H9 (cell line): ENCODE results near the gene TMC3. TPM values are rescaled to one million over a fixed set of nuclear protein-coding genes. Genes with fewer than 3 reads are reported as not detected.

Experiments
- DNase-seq: peaks from one replicate; pipeline ENCODE4 v3.0.0-alpha.2; 2017
- H2AFZ ChIP-seq: one replicate; pipeline ENCODE4 v1.6.1; 2013; ENCODE audit warnings: mild to moderate bottlenecking, low read length, control low read depth, moderate library complexity
- H2AK5ac ChIP-seq: 2 replicates; pipeline ENCODE4 v1.6.1; 2013; ENCODE audit warnings: low read length, control low read depth, mixed read lengths; ENCODE audit not compliant: insufficient read length
- H2BK120ac ChIP-seq: one replicate; pipeline ENCODE4 v1.6.1; 2013; ENCODE audit warnings: low read depth, mild to moderate bottlenecking, low read length, control low read depth, inconsistent platforms; ENCODE audit not compliant: poor library complexity, severe bottlenecking
- H2BK12ac ChIP-seq: 2 replicates; pipeline ENCODE4 v1.6.1; 2013; ENCODE audit warnings: low read length, control low read depth, mixed read lengths, low read depth; ENCODE audit not compliant: insufficient read length
- H2BK15ac ChIP-seq: 2 replicates; pipeline ENCODE4 v1.6.1; 2013; ENCODE audit warnings: low read depth, low read length, control low read depth
- H2BK20ac ChIP-seq: one replicate; pipeline ENCODE4 v1.6.1; 2013; ENCODE audit warnings: low read depth, mild to moderate bottlenecking, low read length, control low read depth, inconsistent platforms; ENCODE audit not compliant: poor library complexity, severe bottlenecking
- H2BK5ac ChIP-seq: 2 replicates; pipeline ENCODE4 v1.6.1; 2013; ENCODE audit warnings: low read length, control low read depth, mixed read lengths; ENCODE audit not compliant: insufficient read length
- H3K14ac ChIP-seq: 2 replicates; pipeline ENCODE4 v1.6.1; 2013; ENCODE audit warnings: low read length, control low read depth; ENCODE audit not compliant: insufficient read depth
- H3K18ac ChIP-seq: 2 replicates; pipeline ENCODE4 v1.6.1; 2013; ENCODE audit warnings: low read depth, mild to moderate bottlenecking, mixed read lengths, low read length, control low read depth; ENCODE audit not compliant: insufficient read length
- H3K23ac ChIP-seq: 2 replicates; pipeline ENCODE4 v1.6.1; 2013; ENCODE audit warnings: low read length, control low read depth, mixed read lengths, low read depth; ENCODE audit not compliant: insufficient read length
- H3K23me2 ChIP-seq: 2 replicates; pipeline ENCODE4 v1.6.1; 2013; ENCODE audit warnings: low read depth, mild to moderate bottlenecking, mixed read lengths, low read length, control low read depth; ENCODE audit not compliant: insufficient read length, poor library complexity, severe bottlenecking
- H3K27ac ChIP-seq: 2 replicates; pipeline ENCODE4 v1.5.1; 2013; ENCODE audit warnings: low read length, control low read depth, mixed read lengths, low read depth; ENCODE audit not compliant: insufficient read length
- H3K27me3 ChIP-seq: 2 replicates; pipeline ENCODE4 v1.6.1; 2013; ENCODE audit warnings: low read length, control low read depth, inconsistent platforms; ENCODE audit not compliant: insufficient read depth
- H3K4ac ChIP-seq: 2 replicates; pipeline ENCODE4 v1.6.1; 2013; ENCODE audit warnings: low read depth, mild to moderate bottlenecking, control low read depth, inconsistent platforms, low read length, moderate library complexity
- H3K4me1 ChIP-seq: 2 replicates; pipeline ENCODE4 v1.6.1; 2013; ENCODE audit warnings: low read length, control low read depth, inconsistent platforms; ENCODE audit not compliant: insufficient read depth
- H3K4me2 ChIP-seq: 2 replicates; pipeline ENCODE4 v1.6.1; 2013; ENCODE audit warnings: low read length, control low read depth, mixed read lengths; ENCODE audit not compliant: insufficient read length, insufficient read depth
- H3K56ac ChIP-seq: 2 replicates; pipeline ENCODE4 v1.6.1; 2013; ENCODE audit warnings: low read depth, mild to moderate bottlenecking, mixed read lengths, low read length, control low read depth; ENCODE audit not compliant: insufficient read length
- H3K79me1 ChIP-seq: 2 replicates; pipeline ENCODE4 v1.6.1; 2013; ENCODE audit warnings: low read depth, mild to moderate bottlenecking, moderate library complexity, low read length, control low read depth, inconsistent platforms; ENCODE audit not compliant: insufficient read depth, poor library complexity, severe bottlenecking
- H3K79me2 ChIP-seq: 2 replicates; pipeline ENCODE4 v1.6.1; 2013; ENCODE audit warnings: low read length, control low read depth, inconsistent platforms; ENCODE audit not compliant: insufficient read depth
- H3K9ac ChIP-seq: 2 replicates; pipeline ENCODE4 v1.6.1; 2013; ENCODE audit warnings: low read length, control low read depth, mixed read lengths; ENCODE audit not compliant: insufficient read length; ENCODE audit errors: extremely low read depth
- H3K9me3 ChIP-seq: one replicate; pipeline ENCODE4 v1.6.1; 2013; ENCODE audit warnings: low read depth, low read length, inconsistent platforms; ENCODE audit not compliant: control insufficient read depth
- H3T11ph ChIP-seq: one replicate; pipeline ENCODE4 v1.6.1; 2013; ENCODE audit warnings: mild to moderate bottlenecking, low read length, control low read depth, inconsistent platforms
- H4K20me1 ChIP-seq: one replicate; pipeline ENCODE4 v1.6.1; 2013; ENCODE audit not compliant: control insufficient read depth, insufficient read length, insufficient read depth
- H4K5ac ChIP-seq: 2 replicates; pipeline ENCODE4 v1.6.1; 2013; ENCODE audit warnings: low read depth, mild to moderate bottlenecking, mixed read lengths, low read length, control low read depth; ENCODE audit not compliant: insufficient read length
- H4K8ac ChIP-seq: replicated peaks from 2 replicates; pipeline ENCODE4 v1.6.1; 2013; ENCODE audit warnings: low read length, control low read depth, mixed read lengths, low read depth; ENCODE audit not compliant: insufficient read length
- H4K91ac ChIP-seq: 2 replicates; pipeline ENCODE4 v1.6.1; 2013; ENCODE audit warnings: low read depth, mild to moderate bottlenecking, moderate library complexity, mixed read lengths, low read length, control low read depth; ENCODE audit not compliant: insufficient read length
- H3K27ac Mint-ChIP-seq, 3 experiments: 2 replicates in 2 of 3; 3 replicates in 1 of 3; pipeline ENCODE4 v1.8.0; 2020 to 2021; ENCODE audit warnings: mixed read lengths in 3 of 3, mild to moderate bottlenecking in 1 of 3, moderate library complexity in 1 of 3
- H3K27me3 Mint-ChIP-seq: 2 replicates; pipeline ENCODE4 v1.8.0; 2021; ENCODE audit warnings: low read depth, mild to moderate bottlenecking, moderate library complexity, mixed read lengths
- H3K36me3 Mint-ChIP-seq, 3 experiments: 2 replicates in 2 of 3; 3 replicates in 1 of 3; pipeline ENCODE4 v1.8.0; 2020 to 2021; ENCODE audit warnings: low read depth in 3 of 3, mixed read lengths in 3 of 3; ENCODE audit not compliant: insufficient read depth in 1 of 3
- H3K4me1 Mint-ChIP-seq, 2 experiments: 2 replicates each; pipeline ENCODE4 v1.8.0; 2020; ENCODE audit warnings: mixed read lengths in 2 of 2
- H3K4me3 Mint-ChIP-seq, 2 experiments: 2 replicates in 1 of 2; 3 replicates in 1 of 2; pipeline ENCODE4 v1.8.0; 2020 to 2021; ENCODE audit warnings: mild to moderate bottlenecking in 2 of 2, mixed read lengths in 2 of 2, moderate library complexity in 1 of 2
- H3K9me3 Mint-ChIP-seq, 2 experiments: 2 replicates in 1 of 2; 3 replicates in 1 of 2; pipeline ENCODE4 v1.8.0; 2020; ENCODE audit warnings: mild to moderate bottlenecking in 2 of 2, mixed read lengths in 2 of 2, moderate library complexity in 1 of 2
- WGBS: extraction: QIAGEN DNeasy Blood & Tissue Kit; methylation state at CpG from one replicate; pipeline ENCODE4 v1.1.7; 2013; ENCODE audit warnings: missing lambda C conversion rate, low lambda C conversion rate, mixed read lengths; ENCODE audit not compliant: insufficient read length; ENCODE audit errors: extremely low coverage; 5-methylcytosine and 5-hydroxymethylcytosine counted together
- total RNA-seq: library from RNA; stranded (reverse); gene quantifications from 2 replicates; pipeline ENCODE4 v1.2.1, GENCODE V29; 2021
- TF ChIP-seq, protein P1 (sequence below): fragments of 200-600 bp; sonication (generic); conservative IDR thresholded peaks from 3 replicates; pipeline ENCODE4 v1.8.0; 2021; ENCODE audit warnings: antibody characterized with exemption, mild to moderate bottlenecking

The TMC3 gene
- total RNA-seq, 1 experiment from 2014 or later = not detected

DNA sequence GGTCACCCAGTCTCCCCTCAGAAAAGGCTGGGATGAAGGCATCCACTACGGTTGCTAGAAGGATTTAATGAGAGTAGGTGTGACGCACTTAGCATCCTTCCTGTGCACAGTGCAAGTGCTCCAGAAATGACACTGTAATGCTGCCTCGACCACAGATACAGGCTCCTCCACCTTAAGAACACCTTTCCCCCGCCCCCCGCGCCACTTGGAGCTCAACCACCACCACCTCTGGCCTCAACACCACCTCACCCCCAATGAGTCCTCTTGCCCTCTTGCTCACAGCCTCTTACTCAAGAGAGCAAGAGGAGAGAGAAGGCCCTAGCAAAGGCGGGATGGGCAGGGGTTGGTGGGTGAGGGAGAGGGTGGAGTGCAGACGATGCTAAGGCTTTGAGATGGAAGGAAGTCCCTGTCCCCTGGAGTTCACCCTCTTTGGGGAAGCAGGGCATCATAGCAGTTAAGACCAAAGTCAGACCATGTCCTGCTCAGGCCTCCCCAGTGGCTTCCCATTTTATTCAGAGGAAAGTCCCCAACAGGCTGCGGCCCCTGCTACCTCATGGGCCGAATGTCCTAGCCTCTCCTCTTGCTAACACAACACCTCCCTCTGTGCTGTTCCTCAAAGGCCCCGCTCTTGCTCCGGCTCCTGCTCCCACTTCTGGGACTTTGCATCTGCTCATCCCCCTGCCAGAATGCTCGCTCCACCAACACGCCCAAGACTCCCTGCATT is 58.4 kb downstream of the TMC3 start:
- WGBS = no CpG with 5 or more reads among the region's 14 CpGs
- Histone ChIP-seq H2BK5ac (no peak overlapping the region), H3K23ac (no peak overlapping the region), H3K4me2 (no peak overlapping the region), H4K91ac (no peak overlapping the region), H3T11ph (no peak overlapping the region), H3K23me2 (no peaks in the 10 kb centered on the region), H2BK20ac (no peak overlapping the region), H3K27ac (no peak overlapping the region), H4K5ac (no peak overlapping the region), H3K4me1 (no peaks in the 10 kb centered on the region), H3K14ac (no peak overlapping the region; the same call in 1 of the 2 replicates), H3K18ac (no peak overlapping the region), H4K20me1 (no peaks in the 10 kb centered on the region), H3K9me3 (no peaks in the 10 kb centered on the region), H2AFZ (no peak overlapping the region), H3K4ac (no peak overlapping the region), H4K8ac (no peak overlapping the region), H2BK15ac (no peak overlapping the region), H3K79me1 (no peaks in the 10 kb centered on the region), H3K56ac (no peak overlapping the region), H3K27me3 (no peaks in the 10 kb centered on the region), H3K79me2 (no peaks in the 10 kb centered on the region), H2BK120ac (no peak overlapping the region), H3K9ac (no peak overlapping the region), H2BK12ac (no peak overlapping the region), H2AK5ac (no peak overlapping the region)
- TF ChIP-seq, protein P1, sequence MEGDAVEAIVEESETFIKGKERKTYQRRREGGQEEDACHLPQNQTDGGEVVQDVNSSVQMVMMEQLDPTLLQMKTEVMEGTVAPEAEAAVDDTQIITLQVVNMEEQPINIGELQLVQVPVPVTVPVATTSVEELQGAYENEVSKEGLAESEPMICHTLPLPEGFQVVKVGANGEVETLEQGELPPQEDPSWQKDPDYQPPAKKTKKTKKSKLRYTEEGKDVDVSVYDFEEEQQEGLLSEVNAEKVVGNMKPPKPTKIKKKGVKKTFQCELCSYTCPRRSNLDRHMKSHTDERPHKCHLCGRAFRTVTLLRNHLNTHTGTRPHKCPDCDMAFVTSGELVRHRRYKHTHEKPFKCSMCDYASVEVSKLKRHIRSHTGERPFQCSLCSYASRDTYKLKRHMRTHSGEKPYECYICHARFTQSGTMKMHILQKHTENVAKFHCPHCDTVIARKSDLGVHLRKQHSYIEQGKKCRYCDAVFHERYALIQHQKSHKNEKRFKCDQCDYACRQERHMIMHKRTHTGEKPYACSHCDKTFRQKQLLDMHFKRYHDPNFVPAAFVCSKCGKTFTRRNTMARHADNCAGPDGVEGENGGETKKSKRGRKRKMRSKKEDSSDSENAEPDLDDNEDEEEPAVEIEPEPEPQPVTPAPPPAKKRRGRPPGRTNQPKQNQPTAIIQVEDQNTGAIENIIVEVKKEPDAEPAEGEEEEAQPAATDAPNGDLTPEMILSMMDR = no peak
- no peak overlapping the region for H3K4me3 Mint-ChIP-seq
- no peaks in the 10 kb centered on the region for H3K9me3 Mint-ChIP-seq
- peaks cover 13 to 39% (median 24%) of the 10 kb centered on the region in 3 experiments for H3K36me3 Mint-ChIP-seq
- H3K4me1 Mint-ChIP-seq = no peaks in the 10 kb centered on the region
- DNase-seq = no peak
- H3K27me3 Mint-ChIP-seq = no peaks in the 10 kb centered on the region
- no peak overlapping the region; a peak in 1 of 7 replicates for H3K27ac Mint-ChIP-seq
